ENCODE results near the gene DUSP23. TPM values are rescaled to one million over a fixed set of nuclear protein-coding genes. Genes with fewer than 3 reads are reported as not detected.

DUSP23 gene
- total RNA-seq, 2 donors from 2014 or later: 79.3 to 85.0 TPM

GRCh38 chr1:159804924-159805323 is 24.2 kb downstream of the DUSP23 start:
- H3K27me3 ChIP-seq (replicated peaks; ENCODE audit: insufficient read depth): no peaks in the 10 kb centered on the region
- TF ChIP-seq CTCF (IDR thresholded peaks at IDR 0.05) (no peak), POLR2A (IDR thresholded peaks at IDR 0.05) (no peak), POLR2AphosphoS5 (IDR thresholded peaks at IDR 0.05) (no peak)
- H3K36me3 ChIP-seq: no peaks in the 10 kb centered on the region
- no peaks in the 10 kb centered on the region for H3K9me3 ChIP-seq
- no peak overlapping the region for H3K27ac ChIP-seq
- no peaks in the 10 kb centered on the region for H3K4me1 ChIP-seq (replicated peaks)
- 27% methylated on average over 2 of the region's 2 CpGs for WGBS
- intact Hi-C loops (cut with DNase I): no loop called here
- no peak overlapping the region for H3K4me3 ChIP-seq
- DNase-seq (ENCODE audit: low spot score): no peak

GRCh38 chr1:159815926-159816325 is 35.2 kb downstream of the DUSP23 start:
- no peaks in the 10 kb centered on the region for H3K36me3 ChIP-seq
- TF ChIP-seq CTCF (IDR thresholded peaks at IDR 0.05) (no peak), POLR2AphosphoS5 (IDR thresholded peaks at IDR 0.05) (no peak), POLR2A (IDR thresholded peaks at IDR 0.05) (no peak)

DNA sequence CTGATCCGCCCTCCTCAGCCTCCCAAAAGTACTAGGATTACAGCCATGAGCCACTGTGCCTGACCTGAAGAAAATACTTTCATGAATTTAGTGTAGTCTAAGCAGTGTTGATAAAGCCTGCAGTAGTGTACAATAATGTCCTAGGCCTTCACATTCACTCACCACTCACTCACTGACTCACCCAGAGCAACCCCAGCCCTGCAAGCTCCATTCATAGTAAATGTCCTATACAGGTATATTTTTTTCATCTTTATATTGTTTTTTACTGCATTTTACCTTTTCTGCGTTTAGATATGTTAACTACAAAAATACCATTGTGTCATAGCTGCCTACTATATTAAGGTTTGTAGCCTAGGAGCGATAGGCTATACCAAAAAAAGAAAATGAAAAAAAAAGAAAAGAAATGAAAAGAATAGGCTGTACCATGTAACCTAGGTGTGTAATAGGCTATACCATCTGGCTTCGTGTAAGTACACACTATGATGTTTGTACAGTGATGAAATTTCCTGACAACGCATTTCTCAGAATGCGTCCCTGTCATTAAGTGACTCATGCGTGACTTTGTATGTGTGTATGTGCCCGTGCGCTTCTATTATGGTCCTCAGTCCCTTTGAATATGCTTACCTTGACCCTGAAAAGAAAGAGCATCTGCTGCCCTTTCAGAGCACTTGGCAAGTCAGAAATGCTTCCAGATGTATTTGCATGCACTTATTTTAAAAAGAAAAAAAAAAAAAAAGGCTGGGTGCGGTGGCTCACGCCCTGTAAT is 36.7 kb downstream of the DUSP23 start:
- Histone ChIP-seq H3K4me1 (replicated peaks) (no peaks in the 10 kb centered on the region), H3K27ac (no peak overlapping the region), H3K4me3 (no peak overlapping the region), H3K9me3 (no peaks in the 10 kb centered on the region), H3K27me3 (replicated peaks; ENCODE audit: insufficient read depth) (no peaks in the 10 kb centered on the region), H3K36me3 (no peaks in the 10 kb centered on the region)
- intact Hi-C loops (cut with DNase I): no loop called here
- DNase-seq (ENCODE audit: low spot score): no peak
- 72% methylated on average over 11 of the region's 11 CpGs for WGBS
- TF ChIP-seq CTCF (IDR thresholded peaks at IDR 0.05) (no peak), POLR2AphosphoS5 (IDR thresholded peaks at IDR 0.05) (no peak), POLR2A (IDR thresholded peaks at IDR 0.05) (no peak)

More at GRCh38 chr1:159815926-159816325, 35.2 kb downstream of the DUSP23 start:
- no peak for DNase-seq (ENCODE audit: low spot score)
- Histone ChIP-seq H3K4me1 (replicated peaks) (no peaks in the 10 kb centered on the region), H3K27ac (no peak overlapping the region), H3K4me3 (no peak overlapping the region), H3K9me3 (no peaks in the 10 kb centered on the region), H3K27me3 (replicated peaks; ENCODE audit: insufficient read depth) (no peaks in the 10 kb centered on the region)
- intact Hi-C loops (cut with DNase I): no loop called here
- 93% methylated on average over 8 of the region's 8 CpGs for WGBS

- H3K36me3 ChIP-seq: no peaks in the 10 kb centered on the region
- 82% methylated on average over 9 of the region's 9 CpGs for WGBS
- H3K4me3 ChIP-seq: no peak overlapping the region
- intact Hi-C loops (cut with DNase I): no loop called here
- H3K27ac ChIP-seq: no peak overlapping the region
- no peak for TF ChIP-seq POLR2A (IDR thresholded peaks at IDR 0.05)
- no peak for TF ChIP-seq POLR2AphosphoS5 (IDR thresholded peaks at IDR 0.05)
- TF ChIP-seq CTCF (IDR thresholded peaks at IDR 0.05): no peak
- no peaks in the 10 kb centered on the region for H3K4me1 ChIP-seq (replicated peaks)
- DNase-seq (ENCODE audit: low spot score): no peak
- H3K9me3 ChIP-seq: no peaks in the 10 kb centered on the region
- no peaks in the 10 kb centered on the region for H3K27me3 ChIP-seq (replicated peaks; ENCODE audit: insufficient read depth)
Measured at GRCh38 chr1:159821171-159821867, 40.6 kb downstream of the DUSP23 start.
